ENCODE measurements around the gene SIRT4.
A peak's percentile ranks its signal among the peaks of the same experiment; 100 is the strongest.
"Not testable (repeated sequence)": the region's sequence is repeated elsewhere in the genome, so short reads cannot be mapped to it uniquely, and the experiment has no call there.

SIRT4 gene

DNA sequence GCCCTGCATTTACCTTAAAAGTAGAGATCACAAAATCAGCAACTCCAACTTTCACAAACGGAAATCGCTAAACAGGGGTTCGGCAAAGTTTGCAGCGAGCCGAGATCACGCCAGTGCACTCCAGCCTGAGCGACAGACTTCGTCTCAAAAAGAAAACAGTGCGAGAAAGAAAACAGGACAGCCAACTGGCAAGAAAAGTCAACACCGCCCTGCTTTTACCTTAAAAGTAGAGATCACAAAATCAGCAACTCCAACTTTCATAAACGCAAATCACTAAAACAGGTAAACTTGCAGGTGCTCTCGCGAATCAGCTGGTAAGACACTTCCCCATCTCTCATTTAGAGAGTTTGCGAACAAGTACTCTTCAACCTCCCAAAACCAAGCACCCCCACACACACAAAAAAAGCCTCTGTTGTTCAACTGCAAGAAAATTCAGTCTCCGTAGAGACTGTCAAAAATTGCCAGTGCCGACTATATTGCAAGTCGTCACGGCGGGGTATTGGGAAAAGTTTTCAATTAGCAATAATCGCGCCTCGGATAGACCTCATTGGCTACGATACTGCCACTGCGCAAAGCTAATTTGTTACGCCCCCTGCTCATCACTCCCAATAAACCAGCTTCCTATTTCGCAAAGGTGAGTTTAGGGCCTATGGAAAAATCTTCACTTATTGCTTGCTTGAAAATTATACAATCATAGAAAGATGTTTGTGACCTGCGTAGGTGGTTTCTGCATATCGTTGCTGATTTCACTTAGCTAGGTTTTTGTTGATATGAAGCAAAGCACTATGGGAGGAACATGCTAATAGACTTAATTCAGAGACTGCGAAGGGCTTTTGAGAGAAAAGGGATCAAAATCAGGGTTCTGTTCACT, 9.2 kb upstream of the SIRT4 start, which contains the start of gene RNU4-1:
Gene RNU4-1 (minus strand): TSS at position 577 of the 871 bp plus-strand sequence.
- Histone ChIP-seq H3K9me3 (ENCODE audit: control insufficient read depth, insufficient read depth, low read length) (no peaks in the 10 kb centered on the region), H3K36me3 (ENCODE audit: insufficient read depth, low read length) (no peaks in the 10 kb centered on the region), H3K9ac (ENCODE audit: low read depth, low read length) (peak within 1 kb of the TSS; percentile 58), H3K4me1 (ENCODE audit: insufficient read depth, low read length) (peaks cover 7% of the 10 kb centered on the region; the same call in 1 of the 2 replicates)

DNA sequence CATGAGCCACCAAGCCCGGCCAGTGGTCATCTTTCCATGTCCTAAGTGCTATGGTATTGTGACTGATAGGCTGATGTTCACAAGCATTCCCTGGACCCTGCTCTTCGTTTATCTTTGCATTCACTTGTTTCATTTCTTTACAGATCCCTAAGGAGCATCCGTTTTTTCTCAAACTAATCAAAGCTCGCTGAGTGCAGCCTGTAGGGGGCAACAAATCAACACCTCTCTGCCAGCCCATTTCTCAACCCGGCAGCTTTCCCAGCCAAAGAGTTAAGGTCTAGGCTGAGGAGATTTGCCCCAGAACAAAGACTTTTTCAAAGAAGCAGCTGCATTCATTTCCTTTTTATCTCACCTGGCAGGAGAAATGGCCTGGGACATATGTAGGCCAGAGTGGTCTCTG, 12.1 kb downstream of the SIRT4 start:
- Histone ChIP-seq H3K9me3 (ENCODE audit: control insufficient read depth, insufficient read depth, low read length) (no peaks in the 10 kb centered on the region), H3K4me1 (ENCODE audit: insufficient read depth, low read length) (no peaks in the 10 kb centered on the region), H3K9ac (ENCODE audit: low read depth, low read length) (no peak overlapping the region), H3K36me3 (ENCODE audit: insufficient read depth, low read length) (no peaks in the 10 kb centered on the region)

DNA sequence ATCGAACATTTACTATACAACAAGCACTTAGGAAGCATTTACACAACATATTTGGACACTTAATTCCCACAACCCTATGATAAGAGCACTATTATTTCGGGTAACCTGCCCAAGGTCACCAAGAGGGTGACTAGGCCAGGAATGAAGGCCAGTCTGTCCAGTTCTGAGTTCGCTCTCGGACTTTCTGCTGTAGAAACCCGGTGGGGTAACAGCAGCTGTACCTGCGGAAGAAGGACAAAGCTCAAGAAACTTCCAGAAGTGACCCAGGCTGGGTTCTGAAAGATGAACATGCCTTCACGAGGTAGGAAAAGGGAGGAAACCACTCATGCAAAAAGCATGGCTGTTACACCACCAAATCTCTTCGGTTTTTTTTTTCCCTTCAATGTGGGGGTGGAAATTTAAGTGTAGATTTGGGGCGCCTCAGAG, 14.7 kb downstream of the SIRT4 start:
- Histone ChIP-seq H3K36me3 (ENCODE audit: insufficient read depth, low read length) (no peaks in the 10 kb centered on the region), H3K9ac (ENCODE audit: low read depth, low read length) (peak overlapping the region; percentile 64), H3K9me3 (ENCODE audit: control insufficient read depth, insufficient read depth, low read length) (no peaks in the 10 kb centered on the region), H3K4me1 (ENCODE audit: insufficient read depth, low read length) (no peaks in the 10 kb centered on the region)

GRCh38 chr12:120317224-120318105, 15.3 kb downstream of the SIRT4 start:
- Histone ChIP-seq H3K9ac (ENCODE audit: low read depth, low read length) (peak overlapping the region; percentile 64), H3K9me3 (ENCODE audit: control insufficient read depth, insufficient read depth, low read length) (no peaks in the 10 kb centered on the region), H3K36me3 (ENCODE audit: insufficient read depth, low read length) (no peaks in the 10 kb centered on the region), H3K4me1 (ENCODE audit: insufficient read depth, low read length) (no peaks in the 10 kb centered on the region)

GRCh38 chr12:120321382-120322202, 19.5 kb downstream of the SIRT4 start:
- no peaks in the 10 kb centered on the region for H3K36me3 ChIP-seq (ENCODE audit: insufficient read depth, low read length)
- no peaks in the 10 kb centered on the region for H3K9me3 ChIP-seq (ENCODE audit: control insufficient read depth, insufficient read depth, low read length)
- H3K9ac ChIP-seq (ENCODE audit: low read depth, low read length): no peak overlapping the region
- H3K4me1 ChIP-seq (ENCODE audit: insufficient read depth, low read length): no peaks in the 10 kb centered on the region

DNA sequence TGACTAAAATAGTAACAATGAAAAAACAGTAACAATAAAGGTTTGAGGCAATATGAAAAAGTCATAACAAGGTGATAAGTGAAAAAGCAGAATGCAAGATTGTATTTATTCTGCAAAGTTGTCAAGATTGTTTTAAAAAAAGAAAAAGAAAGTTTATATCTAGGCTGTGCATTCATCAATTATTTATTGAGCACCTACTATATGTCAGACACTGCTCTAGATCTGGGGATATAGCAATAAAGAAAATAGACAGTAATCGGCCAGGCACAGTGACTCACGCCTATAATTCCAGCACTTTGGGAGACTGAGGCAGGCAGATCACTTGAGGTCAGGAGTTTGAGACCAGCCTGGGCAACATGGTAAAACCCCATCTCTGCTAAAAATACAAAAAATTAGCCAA, 21.7 kb downstream of the SIRT4 start:
- Histone ChIP-seq H3K9me3 (ENCODE audit: control insufficient read depth, insufficient read depth, low read length) (no peaks in the 10 kb centered on the region), H3K4me1 (ENCODE audit: insufficient read depth, low read length) (no peaks in the 10 kb centered on the region), H3K36me3 (ENCODE audit: insufficient read depth, low read length) (no peaks in the 10 kb centered on the region), H3K9ac (ENCODE audit: low read depth, low read length) (no peak overlapping the region)

DNA sequence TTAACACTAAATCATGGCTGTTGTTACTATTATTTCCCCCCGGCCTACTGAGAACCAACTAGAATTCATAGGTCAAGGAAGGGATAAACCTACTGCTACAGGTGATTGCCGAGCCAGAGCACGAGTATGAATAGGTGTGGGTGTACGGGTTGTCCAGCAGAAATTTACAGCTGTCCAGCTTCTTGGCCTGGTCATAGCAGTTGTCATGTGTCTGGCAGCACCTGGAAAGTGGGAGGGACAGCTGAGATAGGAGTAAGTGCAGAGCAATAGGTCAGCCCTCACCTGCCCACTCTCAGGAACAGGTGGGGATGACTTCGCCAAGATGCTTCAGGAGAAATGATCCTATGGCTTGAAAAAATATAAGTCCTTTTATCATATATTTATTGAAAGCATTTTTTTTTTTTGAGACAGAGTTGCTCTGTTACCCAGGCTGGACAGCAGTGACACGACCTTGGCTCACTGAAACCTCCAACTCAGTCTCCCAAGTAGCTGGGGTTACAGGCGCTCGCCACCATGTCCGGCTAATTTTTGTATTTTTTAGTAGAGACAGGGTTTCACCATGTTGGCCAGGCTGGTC, 22.8 kb downstream of the SIRT4 start:
- Histone ChIP-seq H3K9me3 (ENCODE audit: control insufficient read depth, insufficient read depth, low read length) (no peaks in the 10 kb centered on the region), H3K9ac (ENCODE audit: low read depth, low read length) (no peak overlapping the region), H3K4me1 (ENCODE audit: insufficient read depth, low read length) (no peaks in the 10 kb centered on the region), H3K36me3 (ENCODE audit: insufficient read depth, low read length) (no peaks in the 10 kb centered on the region)

DNA sequence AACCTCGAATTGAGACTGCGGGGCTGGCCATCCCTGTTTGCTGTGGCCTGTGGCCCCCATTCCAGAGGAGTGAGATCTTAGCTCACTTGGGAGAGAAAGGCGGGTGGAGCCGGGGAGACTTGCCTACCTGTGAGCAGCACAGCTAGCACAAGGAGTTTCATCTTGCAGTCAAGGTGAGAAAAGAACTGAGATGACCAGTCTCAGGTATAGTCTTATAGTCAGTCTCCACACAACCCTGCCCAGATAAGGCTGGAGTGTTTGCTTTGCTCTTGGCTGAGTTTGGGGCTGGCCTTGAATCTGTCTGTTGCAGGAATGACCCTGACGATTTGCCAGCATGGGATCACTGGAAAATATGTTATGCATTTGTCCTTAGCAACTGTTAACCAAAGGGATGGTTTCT, 25.5 kb downstream of the SIRT4 start, which contains the start of gene PLA2G1B:
Gene PLA2G1B (minus strand): TSS at position 187 of the 400 bp plus-strand sequence. CDS start 26 bp downstream, at position 161.
- Histone ChIP-seq H3K4me1 (ENCODE audit: insufficient read depth, low read length) (no peaks in the 10 kb centered on the region), H3K9me3 (ENCODE audit: control insufficient read depth, insufficient read depth, low read length) (no peaks in the 10 kb centered on the region), H3K36me3 (ENCODE audit: insufficient read depth, low read length) (no peaks in the 10 kb centered on the region), H3K9ac (ENCODE audit: low read depth, low read length) (no peak within 1 kb of the TSS)

DNA sequence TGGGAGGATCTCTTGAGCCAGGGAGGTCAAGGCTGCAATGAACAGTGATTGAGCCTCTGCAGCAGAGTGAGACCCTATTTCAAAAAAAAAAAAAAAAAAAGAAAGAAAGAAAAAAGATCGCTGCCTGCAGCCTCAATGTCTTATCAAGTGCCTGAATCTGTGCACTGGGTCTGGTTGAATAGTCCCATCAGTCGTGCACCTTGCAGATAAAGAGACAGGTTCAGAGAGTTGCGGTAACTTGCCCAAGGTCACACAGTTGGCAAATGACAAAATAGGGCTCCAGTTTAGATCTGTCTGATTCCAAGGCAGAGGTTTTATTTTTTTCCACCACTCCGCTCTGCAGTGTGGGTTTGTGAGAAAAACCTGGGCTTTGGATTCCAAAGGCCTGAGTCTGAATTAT, 26.1 kb downstream of the SIRT4 start:
- Histone ChIP-seq H3K4me1 (ENCODE audit: insufficient read depth, low read length) (no peaks in the 10 kb centered on the region), H3K9me3 (ENCODE audit: control insufficient read depth, insufficient read depth, low read length) (no peaks in the 10 kb centered on the region), H3K9ac (ENCODE audit: low read depth, low read length) (no peak overlapping the region), H3K36me3 (ENCODE audit: insufficient read depth, low read length) (no peaks in the 10 kb centered on the region)

DNA sequence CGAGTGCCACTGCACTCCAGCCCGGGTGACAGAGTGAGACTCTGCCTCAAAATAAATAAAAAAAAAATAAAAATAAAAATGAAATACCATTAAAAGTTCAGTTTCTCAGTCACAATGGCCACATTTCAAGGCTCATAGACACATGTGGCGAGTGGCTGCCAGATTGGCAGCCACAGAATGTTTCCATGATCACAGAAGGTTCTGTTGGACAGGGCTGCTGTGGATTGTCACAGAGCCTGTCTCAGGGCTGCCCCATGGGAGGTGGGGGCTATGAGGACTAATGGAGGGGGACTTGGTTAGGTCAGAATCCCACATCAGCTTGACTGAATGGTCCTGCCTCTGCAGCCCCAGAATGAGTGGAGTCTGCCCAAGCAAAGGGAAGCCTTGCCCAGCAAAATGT, 29.3 kb downstream of the SIRT4 start:
- Histone ChIP-seq H3K36me3 (ENCODE audit: insufficient read depth, low read length) (no peaks in the 10 kb centered on the region), H3K4me1 (ENCODE audit: insufficient read depth, low read length) (no peaks in the 10 kb centered on the region), H3K9ac (ENCODE audit: low read depth, low read length) (no peak overlapping the region), H3K9me3 (ENCODE audit: control insufficient read depth, insufficient read depth, low read length) (no peaks in the 10 kb centered on the region)

DNA sequence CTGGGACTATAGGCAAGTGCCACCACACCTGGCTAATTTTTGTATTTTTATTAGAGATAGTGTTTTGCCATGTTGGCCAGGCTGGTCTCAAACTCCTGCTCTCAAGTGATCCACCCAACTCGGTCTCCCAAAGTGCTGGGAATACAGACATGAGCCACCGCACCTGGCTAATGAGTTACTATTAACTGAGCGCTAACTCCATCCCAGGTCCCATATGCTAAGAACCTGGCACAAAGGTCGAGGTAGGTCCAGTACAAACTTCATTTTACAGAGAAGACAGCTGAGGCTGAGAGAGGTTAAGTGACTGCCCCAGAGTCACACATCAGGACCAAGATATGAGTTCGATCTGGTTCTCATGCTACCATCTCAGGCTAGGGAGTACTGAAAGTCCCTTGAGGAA, 29.9 kb downstream of the SIRT4 start:
- H3K9ac ChIP-seq (ENCODE audit: low read depth, low read length): no peak overlapping the region
- H3K36me3 ChIP-seq (ENCODE audit: insufficient read depth, low read length): no peaks in the 10 kb centered on the region
- H3K9me3 ChIP-seq (ENCODE audit: control insufficient read depth, insufficient read depth, low read length): no peaks in the 10 kb centered on the region
- no peaks in the 10 kb centered on the region for H3K4me1 ChIP-seq (ENCODE audit: insufficient read depth, low read length)

GRCh38 chr12:120332523-120332922, 30.4 kb downstream of the SIRT4 start:
- Histone ChIP-seq H3K36me3 (ENCODE audit: insufficient read depth, low read length) (no peaks in the 10 kb centered on the region), H3K4me1 (ENCODE audit: insufficient read depth, low read length) (no peaks in the 10 kb centered on the region), H3K9ac (ENCODE audit: low read depth, low read length) (no peak overlapping the region)

GRCh38 chr12:120335447-120335846, 33.3 kb downstream of the SIRT4 start:
- H3K9me3 ChIP-seq (ENCODE audit: control insufficient read depth, insufficient read depth, low read length); H3K9ac ChIP-seq (ENCODE audit: low read depth, low read length); H3K4me1 ChIP-seq (ENCODE audit: insufficient read depth, low read length); H3K36me3 ChIP-seq (ENCODE audit: insufficient read depth, low read length): not testable (repeated sequence)

More at GRCh38 chr12:120332523-120332922, 30.4 kb downstream of the SIRT4 start:
- 0 out of 2 replicates have a peak, but pooled peaks cover 2% of the 10 kb centered on the region for H3K9me3 ChIP-seq (ENCODE audit: control insufficient read depth, insufficient read depth, low read length)

GRCh38 chr12:120336392-120336791, 34.3 kb downstream of the SIRT4 start:
- not testable (repeated sequence) for H3K4me1 ChIP-seq (ENCODE audit: insufficient read depth, low read length); H3K9me3 ChIP-seq (ENCODE audit: control insufficient read depth, insufficient read depth, low read length); H3K36me3 ChIP-seq (ENCODE audit: insufficient read depth, low read length); H3K9ac ChIP-seq (ENCODE audit: low read depth, low read length)

All from ES-I3 (cell line).